Measurements from ENCODE around the gene LRPPRC.
A peak's percentile ranks its signal among the peaks of the same experiment; 100 is the strongest.

LRPPRC gene

DNA sequence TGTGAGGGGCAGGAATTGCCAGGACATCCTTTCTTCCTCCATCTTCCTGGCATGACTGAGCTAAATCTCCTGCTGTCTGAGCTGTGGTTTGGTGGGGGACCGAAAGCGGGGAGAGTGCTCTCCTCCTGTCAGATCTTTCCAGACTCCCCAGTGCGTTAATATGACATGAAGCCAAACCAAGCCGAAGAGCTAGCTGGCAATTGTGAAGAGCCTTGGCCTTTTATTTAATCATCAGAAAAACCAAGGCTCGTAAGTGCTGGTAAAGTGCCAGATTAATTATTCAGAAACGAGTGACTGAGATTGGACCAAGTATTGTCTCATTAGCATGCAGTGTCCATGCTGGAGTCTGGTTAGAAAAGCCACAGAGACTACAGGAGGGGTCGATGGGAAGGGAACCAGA lies 14.5 kb upstream of the LRPPRC start:
- Histone ChIP-seq H3K9me3 (ENCODE audit: severe bottlenecking) (no peaks in the 10 kb centered on the region), H3K4me3 (ENCODE audit: severe bottlenecking) (no peak overlapping the region), H3K27me3 (ENCODE audit: insufficient read depth, poor library complexity, severe bottlenecking) (no peaks in the 10 kb centered on the region), H3K27ac (ENCODE audit: poor library complexity, severe bottlenecking) (no peak overlapping the region), H3K4me1 (ENCODE audit: insufficient read depth, poor library complexity, severe bottlenecking) (no peaks in the 10 kb centered on the region), H3K36me3 (ENCODE audit: low read depth) (no peaks in the 10 kb centered on the region)
- TF ChIP-seq, protein P1, sequence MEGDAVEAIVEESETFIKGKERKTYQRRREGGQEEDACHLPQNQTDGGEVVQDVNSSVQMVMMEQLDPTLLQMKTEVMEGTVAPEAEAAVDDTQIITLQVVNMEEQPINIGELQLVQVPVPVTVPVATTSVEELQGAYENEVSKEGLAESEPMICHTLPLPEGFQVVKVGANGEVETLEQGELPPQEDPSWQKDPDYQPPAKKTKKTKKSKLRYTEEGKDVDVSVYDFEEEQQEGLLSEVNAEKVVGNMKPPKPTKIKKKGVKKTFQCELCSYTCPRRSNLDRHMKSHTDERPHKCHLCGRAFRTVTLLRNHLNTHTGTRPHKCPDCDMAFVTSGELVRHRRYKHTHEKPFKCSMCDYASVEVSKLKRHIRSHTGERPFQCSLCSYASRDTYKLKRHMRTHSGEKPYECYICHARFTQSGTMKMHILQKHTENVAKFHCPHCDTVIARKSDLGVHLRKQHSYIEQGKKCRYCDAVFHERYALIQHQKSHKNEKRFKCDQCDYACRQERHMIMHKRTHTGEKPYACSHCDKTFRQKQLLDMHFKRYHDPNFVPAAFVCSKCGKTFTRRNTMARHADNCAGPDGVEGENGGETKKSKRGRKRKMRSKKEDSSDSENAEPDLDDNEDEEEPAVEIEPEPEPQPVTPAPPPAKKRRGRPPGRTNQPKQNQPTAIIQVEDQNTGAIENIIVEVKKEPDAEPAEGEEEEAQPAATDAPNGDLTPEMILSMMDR (IDR thresholded peaks at IDR 0.05; ENCODE audit: poor library complexity, severe bottlenecking) = no peak
- ATAC-seq (ENCODE audit: low read depth) (no peak), DNase-seq (ENCODE audit: low spot score) (no peak)

DNA sequence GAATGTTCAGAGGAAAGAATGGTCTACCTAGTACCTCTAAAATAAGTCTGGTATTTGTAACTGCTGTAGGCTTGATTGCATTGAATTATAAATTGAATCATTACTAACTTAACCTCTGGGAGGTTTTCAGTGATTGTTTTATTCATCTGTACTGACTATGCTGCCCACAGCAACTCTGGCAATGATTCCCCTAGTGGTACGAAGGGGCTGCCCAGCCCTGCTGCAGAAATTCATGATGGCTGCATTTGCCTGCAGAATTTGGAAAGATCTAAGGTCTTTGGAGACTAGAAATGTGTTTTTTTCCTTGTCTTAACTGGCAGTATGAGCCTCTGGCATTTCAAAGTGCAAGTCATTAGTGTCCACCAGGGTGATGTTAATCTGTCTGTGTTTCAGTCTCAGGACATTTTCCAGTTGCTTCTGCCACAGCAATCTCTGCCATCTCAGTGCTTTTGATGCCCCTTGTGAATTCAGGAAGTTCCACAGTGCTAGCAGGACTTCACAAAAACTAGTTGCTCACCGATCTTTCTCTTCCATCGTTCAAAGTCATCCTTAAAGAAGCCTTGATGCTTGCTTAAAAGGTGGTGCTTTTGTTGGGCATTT lies 13.4 kb upstream of the LRPPRC start:
- no peak for DNase-seq (ENCODE audit: low spot score)
- TF ChIP-seq, protein P1 (IDR thresholded peaks at IDR 0.05; ENCODE audit: poor library complexity, severe bottlenecking) = no peak
- no peaks in the 10 kb centered on the region for H3K27me3 ChIP-seq (ENCODE audit: insufficient read depth, poor library complexity, severe bottlenecking)

DNA sequence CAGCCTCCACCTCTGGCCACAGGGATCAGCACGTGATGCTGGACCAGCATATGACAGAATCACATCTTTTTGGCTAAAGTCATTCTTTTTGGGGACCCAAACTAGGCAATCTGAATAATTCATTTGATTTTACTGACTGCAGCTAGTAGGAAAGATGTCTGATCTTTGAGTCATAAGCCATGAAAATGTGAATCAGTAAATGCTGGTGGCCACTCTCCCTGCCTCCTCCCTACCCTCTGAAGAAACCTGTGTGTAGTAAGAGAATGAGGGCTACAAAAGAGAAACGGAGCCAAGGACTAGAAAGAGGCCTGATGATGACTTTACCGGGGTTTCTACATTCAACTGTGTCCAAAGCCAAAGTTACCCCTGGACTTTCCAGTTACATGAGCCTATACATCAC lies 10.1 kb upstream of the LRPPRC start:
- H3K4me3 ChIP-seq (ENCODE audit: severe bottlenecking) = no peak overlapping the region
- no peaks in the 10 kb centered on the region for H3K9me3 ChIP-seq (ENCODE audit: severe bottlenecking)
- TF ChIP-seq, protein P1 (IDR thresholded peaks at IDR 0.05; ENCODE audit: poor library complexity, severe bottlenecking) = no peak
- no peaks in the 10 kb centered on the region for H3K27me3 ChIP-seq (ENCODE audit: insufficient read depth, poor library complexity, severe bottlenecking)
- no peaks in the 10 kb centered on the region for H3K4me1 ChIP-seq (ENCODE audit: insufficient read depth, poor library complexity, severe bottlenecking)
- ATAC-seq (ENCODE audit: low read depth) (0 out of 3 replicates have a peak, but pooled peaks have one; percentile 29), DNase-seq (ENCODE audit: low spot score) (no peak)
- no peaks in the 10 kb centered on the region for H3K36me3 ChIP-seq (ENCODE audit: low read depth)
- no peak overlapping the region for H3K27ac ChIP-seq (ENCODE audit: poor library complexity, severe bottlenecking)

More for the DNA sequence above, 13.4 kb upstream of the LRPPRC start:
- no peak overlapping the region for H3K4me3 ChIP-seq (ENCODE audit: severe bottlenecking)
- ATAC-seq (ENCODE audit: low read depth) = no peak
- no peak overlapping the region for H3K27ac ChIP-seq (ENCODE audit: poor library complexity, severe bottlenecking)
- no peaks in the 10 kb centered on the region for H3K4me1 ChIP-seq (ENCODE audit: insufficient read depth, poor library complexity, severe bottlenecking)
- no peaks in the 10 kb centered on the region for H3K36me3 ChIP-seq (ENCODE audit: low read depth)
- H3K9me3 ChIP-seq (ENCODE audit: severe bottlenecking) = no peaks in the 10 kb centered on the region

DNA sequence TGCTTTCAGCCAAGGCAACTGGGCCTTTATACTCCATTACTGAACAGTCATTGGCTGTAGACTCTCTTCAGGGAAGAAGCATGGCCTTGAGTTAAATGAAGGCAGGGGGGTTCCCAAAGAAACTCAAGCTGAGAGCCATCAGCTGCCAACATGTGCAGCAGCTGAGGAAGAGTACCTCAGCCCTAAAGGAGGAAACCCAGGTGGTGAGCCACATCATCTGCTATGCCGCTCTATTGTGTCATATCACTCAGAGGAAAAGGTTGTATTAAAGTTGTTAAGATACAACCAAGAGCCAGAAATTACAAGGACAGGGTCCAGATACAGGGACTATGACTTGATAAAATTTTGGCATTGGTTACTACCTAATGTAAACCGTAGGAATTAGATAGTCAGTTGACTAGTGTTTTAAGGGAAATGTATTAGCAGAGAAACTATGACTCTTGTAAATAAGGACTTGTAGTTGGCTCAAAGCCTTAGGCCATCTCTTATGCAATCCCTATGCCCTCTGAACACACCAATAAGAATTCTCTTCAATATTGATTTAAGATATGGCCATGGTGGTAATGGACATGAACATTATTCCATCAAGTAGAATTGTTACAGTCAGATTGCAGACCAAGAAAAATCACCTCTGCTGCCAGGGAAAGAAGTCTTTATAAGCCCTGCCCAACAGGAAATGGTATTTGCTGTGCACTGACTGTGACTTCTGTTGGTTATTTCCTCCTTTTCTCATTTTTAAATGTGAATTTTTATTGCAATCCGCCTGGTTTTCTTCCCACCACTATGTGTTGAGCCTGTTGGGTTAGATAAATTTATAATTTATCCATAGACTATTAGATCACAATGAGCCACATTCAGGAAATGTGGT lies 9.2 kb upstream of the LRPPRC start:
- H3K9me3 ChIP-seq (ENCODE audit: severe bottlenecking) = no peaks in the 10 kb centered on the region
- no peaks in the 10 kb centered on the region for H3K27me3 ChIP-seq (ENCODE audit: insufficient read depth, poor library complexity, severe bottlenecking)
- no peak overlapping the region for H3K27ac ChIP-seq (ENCODE audit: poor library complexity, severe bottlenecking)
- TF ChIP-seq, protein P1 (IDR thresholded peaks at IDR 0.05; ENCODE audit: poor library complexity, severe bottlenecking) = no peak
- DNase-seq (ENCODE audit: low spot score) (no peak), ATAC-seq (ENCODE audit: low read depth) (no peak)
- H3K36me3 ChIP-seq (ENCODE audit: low read depth) = no peaks in the 10 kb centered on the region
- no peak overlapping the region for H3K4me3 ChIP-seq (ENCODE audit: severe bottlenecking)
- no peaks in the 10 kb centered on the region for H3K4me1 ChIP-seq (ENCODE audit: insufficient read depth, poor library complexity, severe bottlenecking)

DNA sequence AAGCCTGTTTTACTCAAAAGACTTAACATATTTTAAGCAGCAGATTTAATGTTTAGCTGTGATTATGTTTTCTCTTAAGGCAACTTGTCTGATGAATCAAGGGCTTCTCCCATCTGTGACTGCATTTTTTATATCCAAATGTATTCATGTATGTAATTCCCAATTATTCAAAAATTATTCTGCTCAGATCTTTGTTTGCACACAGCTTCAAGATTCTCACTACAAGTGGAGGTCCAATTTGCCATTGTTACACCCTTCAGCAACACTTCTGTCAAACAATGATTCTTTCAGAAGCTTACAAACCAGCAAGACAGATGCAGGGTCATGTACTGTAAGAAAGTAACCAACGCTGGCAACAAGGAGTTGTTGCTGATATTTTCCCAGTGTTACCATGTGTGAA lies 5.9 kb upstream of the LRPPRC start:
- DNase-seq (ENCODE audit: low spot score) (no peak), ATAC-seq (ENCODE audit: low read depth) (no peak)
- H3K4me3 ChIP-seq (ENCODE audit: severe bottlenecking) = no peak overlapping the region
- TF ChIP-seq, protein P1 (IDR thresholded peaks at IDR 0.05; ENCODE audit: poor library complexity, severe bottlenecking) = no peak
- no peaks in the 10 kb centered on the region for H3K27me3 ChIP-seq (ENCODE audit: insufficient read depth, poor library complexity, severe bottlenecking)
- H3K27ac ChIP-seq (ENCODE audit: poor library complexity, severe bottlenecking) = no peak overlapping the region
- no peaks in the 10 kb centered on the region for H3K4me1 ChIP-seq (ENCODE audit: insufficient read depth, poor library complexity, severe bottlenecking)
- H3K36me3 ChIP-seq (ENCODE audit: low read depth) = no peaks in the 10 kb centered on the region
- no peaks in the 10 kb centered on the region for H3K9me3 ChIP-seq (ENCODE audit: severe bottlenecking)
